Neural progenitor cell (in vitro differentiated cells): ENCODE measurements around the gene AHI1. TPM values are rescaled to one million over a fixed set of nuclear protein-coding genes. Genes with fewer than 3 reads are reported as not detected.

ENCODE experiments used
- DNase-seq: peaks from one replicate; pipeline ENCODE4 v3.0.0-alpha.2; 2016; ENCODE audit warnings: low spot score
- H2AFZ ChIP-seq: fragments of 200-600 bp; sonication (generic); replicated peaks from 2 replicates; pipeline ENCODE4 v1.6.1; 2016; ENCODE audit warnings: antibody characterized with exemption
- H3F3A ChIP-seq: fragments of 200-600 bp; sonication (generic); 2 replicates; pipeline ENCODE4 v1.6.1; 2016; ENCODE audit warnings: antibody characterized with exemption, low read depth
- H3K27ac ChIP-seq: fragments of 200-600 bp; sonication (generic); 2 replicates; pipeline ENCODE4 v1.5.1; 2016; ENCODE audit warnings: mild to moderate bottlenecking
- H3K27me3 ChIP-seq: fragments of 200-600 bp; sonication (generic); 2 replicates; pipeline ENCODE4 v1.6.1; 2016; ENCODE audit warnings: mild to moderate bottlenecking, moderate library complexity
- H3K36me3 ChIP-seq: fragments of 200-600 bp; sonication (generic); 2 replicates; pipeline ENCODE4 v1.5.1; 2016
- H3K4me1 ChIP-seq: fragments of 200-600 bp; sonication (generic); 2 replicates; pipeline ENCODE4 v1.6.1; 2016; ENCODE audit warnings: mixed run types
- H3K4me2 ChIP-seq: fragments of 200-600 bp; sonication (generic); 2 replicates; pipeline ENCODE4 v1.6.1; 2016
- H3K4me3 ChIP-seq: fragments of 200-600 bp; sonication (generic); 2 replicates; pipeline ENCODE4 v1.5.1; 2016
- H3K79me2 ChIP-seq: fragments of 200-600 bp; sonication (generic); 2 replicates; pipeline ENCODE4 v1.6.1; 2016; ENCODE audit warnings: low read depth
- H3K9ac ChIP-seq: fragments of 200-600 bp; sonication (generic); 2 replicates; pipeline ENCODE4 v1.6.1; 2016
- H3K9me3 ChIP-seq: fragments of 200-600 bp; sonication (generic); 2 replicates; pipeline ENCODE4 v1.5.1; 2016; ENCODE audit warnings: low read depth
- H4K20me1 ChIP-seq: fragments of 200-600 bp; sonication (generic); 2 replicates; pipeline ENCODE4 v1.6.1; 2016; ENCODE audit warnings: low read depth
- H3K27ac Mint-ChIP-seq: 3 replicates; pipeline ENCODE4 v1.8.0; 2021; ENCODE audit warnings: mixed read lengths
- H3K27me3 Mint-ChIP-seq: 2 replicates; pipeline ENCODE4 v1.8.0; 2022; ENCODE audit warnings: low read depth, mild to moderate bottlenecking, inconsistent platforms, moderate library complexity, mixed read lengths; ENCODE audit not compliant: insufficient read depth
- H3K36me3 Mint-ChIP-seq: 3 replicates; pipeline ENCODE4 v1.8.0; 2021; ENCODE audit warnings: mixed read lengths
- H3K4me1 Mint-ChIP-seq: 3 replicates; pipeline ENCODE4 v1.8.0; 2021; ENCODE audit warnings: mixed read lengths
- H3K4me3 Mint-ChIP-seq: 3 replicates; pipeline ENCODE4 v1.8.0; 2021; ENCODE audit warnings: mild to moderate bottlenecking, moderate library complexity, mixed read lengths
- H3K9me3 Mint-ChIP-seq: 3 replicates; pipeline ENCODE4 v1.8.0; 2020; ENCODE audit warnings: mixed read lengths
- CTCF ChIP-seq: fragments of 200-600 bp; sonication (generic); IDR thresholded peaks from 2 replicates; pipeline ENCODE4 v1.5.1; 2017; ENCODE audit warnings: antibody characterized with exemption, mild to moderate bottlenecking
- EZH2 ChIP-seq: fragments of 200-600 bp; sonication (generic); IDR thresholded peaks from 2 replicates; pipeline ENCODE4 v1.6.1; 2017; ENCODE audit warnings: antibody characterized with exemption, mild to moderate bottlenecking, moderate library complexity
- EZH2phosphoT487 ChIP-seq: fragments of 200-600 bp; sonication (generic); IDR thresholded peaks from 2 replicates; pipeline ENCODE4 v1.6.1; 2017; ENCODE audit warnings: antibody characterized with exemption
- total RNA-seq: library from RNA; depleted of rRNA; stranded (reverse); fragments of >200 nt; gene quantifications from 2 replicates; pipeline ENCODE4 v1.2.3, GENCODE V29; 2015; ENCODE audit warnings: low replicate concordance

Gene AHI1
- total RNA-seq, 1 donor from 2014 or later, result 26.2 TPM

GRCh38 chr6:135269481-135269891 is 228.1 kb downstream of the AHI1 start:
- H3K27ac ChIP-seq, result no peak overlapping the region
- no peak for DNase-seq
- Mint-ChIP-seq H3K27ac (no peak overlapping the region), H3K36me3 (no peaks in the 10 kb centered on the region), H3K9me3 (no peaks in the 10 kb centered on the region), H3K27me3 (peaks cover 3% of the 10 kb centered on the region), H3K4me3 (no peak overlapping the region), H3K4me1 (peaks cover 3% of the 10 kb centered on the region)
- H3K4me1 ChIP-seq, result peaks cover 12% of the 10 kb centered on the region
- no peaks in the 10 kb centered on the region for H3K36me3 ChIP-seq
- TF ChIP-seq CTCF (no peak), EZH2phosphoT487 (no peak), EZH2 (no peak)
- H3K79me2 ChIP-seq, result no peaks in the 10 kb centered on the region
- no peaks in the 10 kb centered on the region for H3K27me3 ChIP-seq
- H4K20me1 ChIP-seq, result no peaks in the 10 kb centered on the region
- H3K4me3 ChIP-seq, result no peak overlapping the region
- H3K9me3 ChIP-seq, result no peaks in the 10 kb centered on the region
- no peaks in the 10 kb centered on the region for H3F3A ChIP-seq
- H3K4me2 ChIP-seq, result no peak overlapping the region
- no peak overlapping the region for H2AFZ ChIP-seq
- H3K9ac ChIP-seq, result no peak overlapping the region

GRCh38 chr6:135268740-135269139 is 228.8 kb downstream of the AHI1 start:
- H3K79me2 ChIP-seq, result no peaks in the 10 kb centered on the region
- H3K4me1 Mint-ChIP-seq, result peaks cover 3% of the 10 kb centered on the region
- H3K9me3 Mint-ChIP-seq, result no peaks in the 10 kb centered on the region
- no peaks in the 10 kb centered on the region for H4K20me1 ChIP-seq
- H3K9ac ChIP-seq, result no peak overlapping the region
- H3K27ac ChIP-seq, result no peak overlapping the region
- no peak overlapping the region for H2AFZ ChIP-seq
- H3K27me3 ChIP-seq, result no peaks in the 10 kb centered on the region
- no peaks in the 10 kb centered on the region for H3K36me3 ChIP-seq
- peaks cover 3% of the 10 kb centered on the region for H3K27me3 Mint-ChIP-seq
- H3F3A ChIP-seq, result no peaks in the 10 kb centered on the region
- peaks cover 12% of the 10 kb centered on the region for H3K4me1 ChIP-seq
- no peak for DNase-seq
- H3K27ac Mint-ChIP-seq, result peak overlapping the region; percentile 10
- H3K4me3 ChIP-seq, result no peak overlapping the region
- TF ChIP-seq EZH2, result no peak
- H3K4me2 ChIP-seq, result no peak overlapping the region
- H3K36me3 Mint-ChIP-seq, result no peaks in the 10 kb centered on the region
- H3K4me3 Mint-ChIP-seq, result no peak overlapping the region
- no peaks in the 10 kb centered on the region for H3K9me3 ChIP-seq

GRCh38 chr6:135268263-135268662 is 229.3 kb downstream of the AHI1 start:
- H3K36me3 ChIP-seq, result no peaks in the 10 kb centered on the region
- peaks cover 3% of the 10 kb centered on the region for H3K4me1 Mint-ChIP-seq
- H3K27me3 Mint-ChIP-seq, result peaks cover 3% of the 10 kb centered on the region
- no peak for DNase-seq
- no peak overlapping the region for H3K4me3 ChIP-seq
- peak overlapping the region; percentile 10 for H3K27ac Mint-ChIP-seq
- H3K4me1 ChIP-seq, result peaks cover 12% of the 10 kb centered on the region
- H3K27me3 ChIP-seq, result no peaks in the 10 kb centered on the region
- no peaks in the 10 kb centered on the region for H3K36me3 Mint-ChIP-seq
- no peaks in the 10 kb centered on the region for H3K9me3 Mint-ChIP-seq
- H3K9me3 ChIP-seq, result no peaks in the 10 kb centered on the region
- H2AFZ ChIP-seq, result no peak overlapping the region
- H3K9ac ChIP-seq, result no peak overlapping the region
- H3F3A ChIP-seq, result no peaks in the 10 kb centered on the region
- H3K4me2 ChIP-seq, result no peak overlapping the region
- no peaks in the 10 kb centered on the region for H4K20me1 ChIP-seq
- no peak overlapping the region for H3K27ac ChIP-seq
- no peaks in the 10 kb centered on the region for H3K79me2 ChIP-seq
- no peak overlapping the region for H3K4me3 Mint-ChIP-seq
- no peak for TF ChIP-seq CTCF
- TF ChIP-seq EZH2, result no peak
- no peak for TF ChIP-seq EZH2phosphoT487

GRCh38 chr6:135267085-135267484 is 230.5 kb downstream of the AHI1 start:
- TF ChIP-seq CTCF, result no peak
- Mint-ChIP-seq H3K9me3 (no peaks in the 10 kb centered on the region), H3K27ac (no peak overlapping the region), H3K4me1 (peaks cover 3% of the 10 kb centered on the region), H3K27me3 (peaks cover 3% of the 10 kb centered on the region), H3K4me3 (no peak overlapping the region), H3K36me3 (no peaks in the 10 kb centered on the region)
- Histone ChIP-seq H3K36me3 (no peaks in the 10 kb centered on the region), H3K9me3 (no peaks in the 10 kb centered on the region), H4K20me1 (no peaks in the 10 kb centered on the region), H3K79me2 (no peaks in the 10 kb centered on the region), H3K27ac (no peak overlapping the region), H3K27me3 (no peaks in the 10 kb centered on the region), H3K4me1 (peaks cover 12% of the 10 kb centered on the region), H3K9ac (no peak overlapping the region), H2AFZ (no peak overlapping the region), H3F3A (no peaks in the 10 kb centered on the region), H3K4me2 (no peak overlapping the region), H3K4me3 (no peak overlapping the region)
- DNase-seq, result no peak
